MG63 (cell line): ENCODE data around the gene HOXA10. TPM values are rescaled to one million over a fixed set of nuclear protein-coding genes. Genes with fewer than 3 reads are reported as not detected.

Experiments used
- DNase-seq: peaks from one replicate; pipeline ENCODE4 v3.0.0-alpha.2; 2020
- H3K27me3 ChIP-seq: fragments of 250-450 bp; sonication (Bioruptor Pico); 2 replicates; pipeline ENCODE4 v1.5.1; 2020; ENCODE audit warnings: mild to moderate bottlenecking, moderate library complexity
- H3K36me3 ChIP-seq: fragments of 250-450 bp; sonication (Bioruptor Pico); 2 replicates; pipeline ENCODE4 v1.5.1; 2020; ENCODE audit warnings: mild to moderate bottlenecking, moderate library complexity
- H3K4me3 ChIP-seq: fragments of 250-450 bp; sonication (Bioruptor Pico); 2 replicates; pipeline ENCODE4 v1.5.1; 2020; ENCODE audit warnings: mild to moderate bottlenecking, moderate library complexity
- H3K9me3 ChIP-seq: fragments of 250-450 bp; sonication (Bioruptor Pico); 2 replicates; pipeline ENCODE4 v1.5.1; 2020; ENCODE audit warnings: mild to moderate bottlenecking, moderate library complexity
- total RNA-seq: library from RNA; depleted of rRNA; stranded (reverse); fragments of >200 nt; shearing (Covaris generic); gene quantifications from 2 replicates; pipeline ENCODE4 v1.2.3, GENCODE V29; 2014; ENCODE audit warnings: low replicate concordance

The HOXA10 gene
- total RNA-seq, 1 experiment from 2014 or later: 26.7 TPM

DNA sequence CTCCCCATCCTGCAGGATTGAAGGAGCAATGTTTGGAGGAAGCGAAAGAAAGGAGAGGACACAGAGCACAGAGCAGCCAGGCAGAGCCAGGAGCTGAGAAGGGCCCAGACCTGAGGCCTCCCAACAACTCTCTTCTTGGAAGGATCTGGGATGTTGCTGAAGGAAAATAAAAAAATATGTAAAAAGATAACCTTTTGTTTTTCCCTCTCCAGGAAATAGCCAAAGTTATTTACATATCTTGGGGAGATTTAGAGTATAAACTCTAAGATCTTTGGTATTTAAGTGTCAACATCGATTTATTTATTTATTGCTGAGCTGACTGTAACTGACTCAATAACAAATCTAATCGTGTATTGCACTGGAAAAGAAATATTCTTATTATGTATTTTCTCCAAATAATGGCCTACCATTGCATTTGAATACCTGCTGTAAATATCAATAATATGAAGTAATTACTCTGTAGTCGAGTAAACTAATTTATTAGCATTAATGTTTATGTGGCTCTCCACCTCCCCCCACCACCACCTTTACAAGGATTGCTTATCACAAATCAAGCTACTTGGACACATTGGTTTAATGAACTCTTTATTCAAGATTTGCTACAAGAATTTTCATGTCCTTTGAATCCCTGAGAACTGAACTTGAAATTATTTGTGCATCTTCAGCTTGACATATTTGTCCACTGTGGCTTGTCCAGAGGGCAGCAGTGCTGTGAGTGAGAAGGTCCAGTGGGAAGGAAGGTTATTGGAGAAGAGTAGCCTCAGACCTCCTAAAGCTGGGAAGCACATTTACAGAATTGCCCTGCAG, 12.8 kb upstream of the HOXA10 start:
- H3K9me3 ChIP-seq: no peaks in the 10 kb centered on the region
- no peaks in the 10 kb centered on the region for H3K27me3 ChIP-seq
- no peak for DNase-seq
- H3K4me3 ChIP-seq: no peak overlapping the region
- H3K36me3 ChIP-seq: no peaks in the 10 kb centered on the region

DNA sequence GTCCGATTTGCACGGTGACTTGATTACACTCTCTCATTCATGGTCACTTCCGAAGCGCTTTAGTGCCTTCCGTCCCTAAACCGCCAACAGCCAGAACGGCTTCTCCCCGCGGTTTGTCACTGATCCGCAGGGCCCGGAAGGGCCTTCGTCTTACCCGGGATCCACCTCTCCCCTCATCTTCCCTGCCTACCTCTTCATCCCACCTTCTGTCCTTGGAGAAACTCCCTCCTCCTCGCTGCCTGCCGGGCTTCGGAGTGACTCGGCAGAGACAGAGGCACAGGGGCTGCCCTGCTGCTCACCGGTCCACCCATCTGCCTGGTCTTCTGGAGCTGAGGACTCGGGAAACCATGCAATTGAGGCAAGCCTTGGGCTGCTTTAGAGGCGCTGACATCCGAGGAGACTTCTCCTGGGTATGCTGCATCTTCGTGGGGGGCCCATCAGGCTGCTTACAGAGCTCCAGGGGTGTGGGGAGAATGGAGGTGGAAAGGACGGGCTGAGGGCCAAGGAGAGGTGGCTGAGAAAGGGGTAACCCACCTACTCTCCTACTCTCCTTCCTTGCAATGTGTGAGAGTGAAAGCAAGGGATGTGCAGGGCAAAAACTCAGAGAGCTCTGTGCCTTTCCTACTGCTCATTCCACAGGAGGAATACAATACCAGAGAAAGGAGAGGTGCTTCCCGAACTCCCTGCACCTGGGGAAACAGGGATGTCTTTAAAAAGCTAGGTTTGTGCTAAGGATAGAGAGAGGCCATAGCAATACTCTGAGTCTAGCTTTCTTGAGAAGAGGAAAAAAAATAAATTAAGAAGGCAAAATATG, 11.9 kb upstream of the HOXA10 start:
- no peak for DNase-seq
- H3K36me3 ChIP-seq: no peaks in the 10 kb centered on the region
- no peaks in the 10 kb centered on the region for H3K27me3 ChIP-seq
- no peak overlapping the region for H3K4me3 ChIP-seq
- no peaks in the 10 kb centered on the region for H3K9me3 ChIP-seq

DNA sequence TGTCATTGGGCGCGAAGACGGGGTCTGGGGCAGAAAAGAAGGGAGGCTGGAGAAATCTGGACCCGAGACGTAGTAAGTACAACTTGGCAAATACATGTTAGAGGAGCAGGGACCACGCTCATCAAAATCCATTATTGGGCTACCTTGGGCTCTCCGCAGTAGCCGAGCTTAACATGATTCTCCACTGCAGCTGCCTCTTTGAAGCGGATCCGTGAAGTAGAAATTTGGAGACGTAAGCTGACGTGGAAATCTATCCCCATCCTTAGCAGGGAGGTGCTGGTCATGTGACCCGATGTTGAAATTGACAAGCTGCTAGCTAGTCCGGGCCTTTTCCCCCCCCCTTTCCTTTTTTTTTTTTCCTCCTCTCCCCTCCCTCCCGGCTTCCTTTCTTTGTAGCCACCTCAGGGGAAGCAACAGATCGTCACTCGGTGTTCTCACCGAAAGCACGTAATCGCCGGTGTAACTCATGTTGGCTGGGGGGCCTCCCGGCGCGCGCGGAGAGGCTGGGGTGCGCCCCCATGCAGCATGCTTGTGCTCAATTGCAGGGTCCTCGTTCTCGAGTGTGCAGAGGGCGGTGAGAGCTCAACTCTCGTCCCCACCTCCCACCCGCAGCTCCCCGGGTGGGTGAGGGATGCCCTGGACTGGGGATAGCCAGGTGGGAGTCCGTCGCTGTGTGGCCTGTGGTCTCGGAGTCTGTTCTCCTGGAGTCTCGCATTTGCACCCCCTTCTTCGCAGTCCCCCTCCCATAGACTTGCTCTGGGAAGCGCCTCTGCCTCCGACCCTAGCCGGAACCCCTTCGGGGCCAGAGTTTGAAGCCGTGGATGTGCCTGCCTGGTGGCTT, 11.1 kb upstream of the HOXA10 start, which contains the start of gene HOXA11:
Gene HOXA11 (minus strand): TSS at position 220 of the 841 bp plus-strand sequence. CDS start 88 bp downstream, at position 132.
- Histone ChIP-seq H3K4me3 (peak within 1 kb of the TSS; percentile 51), H3K36me3 (no peaks in the 10 kb centered on the region), H3K27me3 (no peaks in the 10 kb centered on the region), H3K9me3 (no peaks in the 10 kb centered on the region)
- DNase-seq: no peak

DNA sequence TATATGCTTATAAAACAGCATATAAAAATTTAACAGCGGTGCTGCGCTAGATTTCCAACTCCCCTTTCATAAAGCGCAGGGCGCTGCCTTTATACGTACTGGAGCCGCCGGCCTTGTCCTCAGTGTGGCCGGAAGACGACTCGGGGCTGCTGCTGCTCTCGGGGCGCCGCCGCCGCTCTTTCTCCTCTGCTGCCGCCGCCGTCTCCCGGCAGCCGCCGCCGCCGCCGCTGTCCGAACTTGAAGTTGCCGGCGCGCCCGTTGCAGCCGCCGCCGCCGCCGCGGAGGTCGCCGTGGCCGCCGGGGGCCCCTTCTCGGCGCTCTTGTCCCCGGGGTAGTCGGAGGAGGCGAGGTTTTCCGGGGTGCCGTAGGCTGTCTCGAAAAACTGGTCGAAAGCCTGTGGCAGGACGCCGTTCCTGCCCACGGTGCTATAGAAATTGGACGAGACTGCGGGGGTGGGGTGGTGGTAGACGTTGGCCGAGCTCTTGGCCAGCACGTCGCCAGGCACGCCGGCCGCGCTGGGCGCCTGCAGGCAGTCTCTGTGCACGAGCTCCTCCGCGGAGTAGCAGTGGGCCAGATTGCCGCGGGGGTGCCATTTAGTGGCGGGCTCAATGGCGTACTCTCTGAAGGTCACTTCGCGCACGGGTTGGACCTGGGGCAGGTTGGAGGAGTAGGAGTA, 10.4 kb upstream of the HOXA10 start:
- peak overlapping the region; percentile 51 for H3K4me3 ChIP-seq
- no peaks in the 10 kb centered on the region for H3K9me3 ChIP-seq
- DNase-seq: peak; percentile 60
- H3K36me3 ChIP-seq: no peaks in the 10 kb centered on the region
- H3K27me3 ChIP-seq: no peaks in the 10 kb centered on the region

DNA sequence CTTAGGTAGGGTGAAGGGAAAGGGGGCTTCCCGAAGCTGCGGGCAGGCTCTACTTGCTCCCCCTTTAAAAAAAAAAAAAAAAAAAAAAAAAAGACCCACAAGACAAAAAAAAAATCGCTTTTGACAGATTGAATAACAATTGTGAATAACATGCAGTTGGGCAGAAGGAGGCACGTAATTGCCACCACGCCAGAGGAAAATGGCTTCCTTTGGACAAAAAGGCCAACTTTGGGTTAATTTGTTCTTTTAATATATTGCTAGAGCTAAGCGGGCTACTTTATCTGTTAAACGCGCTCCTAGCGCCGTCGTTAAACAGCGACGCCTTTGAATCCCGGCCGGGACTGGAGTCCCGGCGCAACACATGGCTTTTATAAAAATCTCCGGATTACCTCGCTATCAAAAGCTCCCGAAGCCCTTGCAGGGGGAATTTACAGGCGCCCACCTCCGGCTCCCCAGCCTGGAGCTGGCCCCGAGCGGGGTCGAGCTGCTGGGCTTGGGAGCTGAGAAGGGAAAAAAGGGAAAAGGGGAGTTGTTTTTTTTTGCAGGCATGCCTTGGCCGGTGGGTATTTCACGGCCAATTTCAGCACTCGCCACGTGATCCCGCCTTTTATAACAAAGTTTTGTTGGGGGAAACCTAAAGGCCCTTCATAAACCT, 9.7 kb upstream of the HOXA10 start:
- Histone ChIP-seq H3K27me3 (no peaks in the 10 kb centered on the region), H3K9me3 (no peaks in the 10 kb centered on the region), H3K36me3 (no peaks in the 10 kb centered on the region), H3K4me3 (peak overlapping the region; percentile 51)
- DNase-seq: no peak

DNA sequence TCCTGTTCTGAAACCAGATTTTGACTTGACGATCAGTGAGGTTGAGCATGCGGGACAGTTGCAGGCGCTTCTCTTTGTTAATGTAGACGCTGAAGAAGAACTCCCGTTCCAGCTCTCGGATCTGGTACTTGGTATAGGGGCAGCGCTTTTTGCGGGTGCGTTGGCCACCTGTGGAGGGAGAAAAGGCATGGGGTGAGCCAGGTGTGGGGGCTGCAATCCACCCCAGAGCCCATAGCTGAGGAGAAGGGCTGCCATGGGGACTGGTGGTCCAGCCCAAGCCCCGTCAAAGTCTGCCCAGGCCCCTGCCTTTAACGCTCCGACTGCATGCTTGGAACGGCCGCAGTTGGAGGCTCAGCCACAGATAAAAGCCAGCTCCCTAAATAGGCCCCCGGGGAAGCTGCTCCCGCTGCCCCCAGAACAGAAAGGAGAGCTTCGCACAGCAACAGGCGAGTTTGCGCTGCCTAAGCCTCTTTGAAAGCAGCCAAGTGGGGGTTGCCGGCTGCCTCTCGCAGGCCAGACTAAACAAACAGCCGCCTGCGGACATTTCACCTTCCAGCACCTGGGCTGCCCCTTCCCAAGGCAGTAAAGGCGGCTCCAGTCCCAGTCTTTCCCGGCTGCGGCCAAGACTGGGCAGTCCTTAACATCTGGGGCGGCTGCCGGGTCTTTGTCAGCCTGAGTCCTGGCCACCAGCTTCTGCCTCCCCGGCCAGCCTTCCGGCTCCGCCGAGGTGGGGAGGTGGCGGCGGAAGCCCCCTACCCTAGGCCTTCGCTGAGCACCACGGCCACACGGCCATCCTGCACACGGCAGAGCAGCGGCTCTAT, 9.0 kb upstream of the HOXA10 start:
- H3K4me3 ChIP-seq: peak overlapping the region; percentile 51
- H3K27me3 ChIP-seq: no peaks in the 10 kb centered on the region
- H3K36me3 ChIP-seq: no peaks in the 10 kb centered on the region
- DNase-seq: no peak
- H3K9me3 ChIP-seq: no peaks in the 10 kb centered on the region

DNA sequence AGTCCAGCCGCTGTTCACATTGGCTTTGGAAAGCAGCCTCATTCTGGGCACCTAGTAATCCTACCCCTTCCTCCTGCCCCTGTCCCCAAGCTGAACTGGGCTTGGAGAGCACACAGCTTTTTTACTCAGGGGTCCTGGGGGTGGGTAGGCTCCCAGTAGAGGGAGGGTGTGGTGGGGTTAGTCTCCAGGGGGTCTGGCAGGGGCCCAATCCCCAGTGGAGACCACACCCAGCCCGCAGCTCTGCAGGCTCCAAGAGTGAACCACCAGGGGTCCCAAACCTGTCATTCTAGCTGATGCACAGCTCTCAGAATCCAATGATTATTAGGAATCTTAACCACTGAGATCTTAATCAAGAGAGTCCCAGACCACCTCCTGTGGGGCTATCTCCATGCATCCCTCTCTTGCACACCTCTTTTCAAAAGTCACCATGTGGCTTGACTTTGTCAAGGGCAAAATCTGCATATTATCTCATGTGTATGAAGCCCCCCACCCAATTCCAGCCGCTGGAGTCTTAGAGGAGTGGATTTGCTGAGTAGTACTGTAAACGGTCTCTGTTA, 8.2 kb upstream of the HOXA10 start:
- no peak for DNase-seq
- Histone ChIP-seq H3K36me3 (no peaks in the 10 kb centered on the region; the same call in 1 of the 2 replicates), H3K4me3 (no peak overlapping the region), H3K27me3 (no peaks in the 10 kb centered on the region), H3K9me3 (no peaks in the 10 kb centered on the region)

DNA sequence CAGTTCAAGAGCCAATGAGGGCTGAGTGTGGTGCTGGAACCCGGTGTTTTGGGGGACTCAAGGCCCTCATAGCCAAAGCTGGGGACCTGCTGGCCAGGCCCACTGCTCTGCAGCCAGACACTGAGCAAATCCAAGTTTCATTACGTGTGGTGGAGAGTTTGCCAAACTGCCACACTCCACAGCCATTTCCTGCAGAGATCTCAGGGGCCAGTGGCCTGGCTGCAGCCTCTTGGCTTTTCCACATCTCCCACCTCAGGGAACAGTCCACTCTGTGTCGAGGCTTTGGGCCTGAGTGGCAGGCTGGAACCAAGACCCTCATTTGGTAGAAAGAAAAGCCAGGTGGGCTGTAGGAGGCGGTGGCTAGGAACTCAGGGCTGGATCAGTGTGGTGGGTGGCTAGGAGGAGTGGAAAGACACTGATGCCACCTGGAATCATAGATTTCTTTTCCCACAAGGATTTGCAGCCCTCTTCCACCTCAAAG, 7.7 kb upstream of the HOXA10 start:
- Histone ChIP-seq H3K36me3 (peaks cover 4% of the 10 kb centered on the region), H3K4me3 (no peak overlapping the region)
- no peak for DNase-seq

DNA sequence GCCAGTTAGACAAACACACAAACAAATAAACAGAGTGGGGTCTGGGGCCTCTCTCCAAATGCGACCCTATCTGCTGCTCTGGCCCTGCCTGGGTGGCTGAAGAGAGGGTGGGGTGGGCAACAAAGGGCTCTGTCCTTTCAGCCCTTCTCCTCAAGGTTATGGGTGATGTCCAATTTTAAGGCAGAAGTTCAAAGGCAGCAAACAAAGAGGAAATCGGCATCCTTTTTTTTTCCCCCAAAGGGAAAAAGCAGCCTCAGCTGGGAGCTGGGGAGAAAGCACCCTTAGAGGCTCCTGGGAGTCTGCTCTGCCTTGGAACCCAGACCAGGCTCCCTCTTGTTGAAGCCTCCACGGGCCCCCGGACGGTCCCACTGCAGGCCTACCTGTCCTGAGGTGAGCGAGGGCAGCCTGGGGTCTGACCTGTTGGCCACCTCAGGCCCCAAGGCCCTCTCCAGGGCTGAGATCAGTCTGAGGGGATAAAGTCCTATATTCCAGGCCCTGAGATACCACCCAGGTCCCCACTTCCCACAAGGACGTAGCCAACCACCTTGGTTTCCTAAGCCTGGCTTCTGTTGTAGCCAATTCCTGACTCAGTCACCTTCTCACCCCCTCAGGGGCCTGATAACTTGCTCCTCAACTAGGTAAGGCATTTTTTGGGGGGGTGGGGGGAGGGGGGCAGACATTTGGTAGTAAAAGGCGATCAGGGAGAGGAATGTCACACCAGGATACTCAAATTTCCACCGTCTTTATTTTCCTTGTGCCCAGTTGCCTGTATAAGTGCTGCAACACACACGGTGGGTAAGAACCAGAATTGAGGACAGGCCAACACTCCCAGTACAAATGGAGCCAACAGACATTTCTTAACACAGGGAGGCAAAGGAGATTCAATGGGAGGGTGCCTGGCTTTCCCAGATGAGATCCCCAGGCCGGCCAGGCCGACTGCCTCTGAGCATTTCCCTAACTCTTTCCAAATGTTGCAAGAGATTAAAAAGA, 6.6 kb upstream of the HOXA10 start:
- no peaks in the 10 kb centered on the region for H3K9me3 ChIP-seq
- DNase-seq: no peak
- no peaks in the 10 kb centered on the region for H3K27me3 ChIP-seq
- no peak overlapping the region for H3K4me3 ChIP-seq
- peaks cover 10% of the 10 kb centered on the region for H3K36me3 ChIP-seq

More for the DNA sequence above, 7.7 kb upstream of the HOXA10 start:
- H3K9me3 ChIP-seq: no peaks in the 10 kb centered on the region
- no peaks in the 10 kb centered on the region for H3K27me3 ChIP-seq

DNA sequence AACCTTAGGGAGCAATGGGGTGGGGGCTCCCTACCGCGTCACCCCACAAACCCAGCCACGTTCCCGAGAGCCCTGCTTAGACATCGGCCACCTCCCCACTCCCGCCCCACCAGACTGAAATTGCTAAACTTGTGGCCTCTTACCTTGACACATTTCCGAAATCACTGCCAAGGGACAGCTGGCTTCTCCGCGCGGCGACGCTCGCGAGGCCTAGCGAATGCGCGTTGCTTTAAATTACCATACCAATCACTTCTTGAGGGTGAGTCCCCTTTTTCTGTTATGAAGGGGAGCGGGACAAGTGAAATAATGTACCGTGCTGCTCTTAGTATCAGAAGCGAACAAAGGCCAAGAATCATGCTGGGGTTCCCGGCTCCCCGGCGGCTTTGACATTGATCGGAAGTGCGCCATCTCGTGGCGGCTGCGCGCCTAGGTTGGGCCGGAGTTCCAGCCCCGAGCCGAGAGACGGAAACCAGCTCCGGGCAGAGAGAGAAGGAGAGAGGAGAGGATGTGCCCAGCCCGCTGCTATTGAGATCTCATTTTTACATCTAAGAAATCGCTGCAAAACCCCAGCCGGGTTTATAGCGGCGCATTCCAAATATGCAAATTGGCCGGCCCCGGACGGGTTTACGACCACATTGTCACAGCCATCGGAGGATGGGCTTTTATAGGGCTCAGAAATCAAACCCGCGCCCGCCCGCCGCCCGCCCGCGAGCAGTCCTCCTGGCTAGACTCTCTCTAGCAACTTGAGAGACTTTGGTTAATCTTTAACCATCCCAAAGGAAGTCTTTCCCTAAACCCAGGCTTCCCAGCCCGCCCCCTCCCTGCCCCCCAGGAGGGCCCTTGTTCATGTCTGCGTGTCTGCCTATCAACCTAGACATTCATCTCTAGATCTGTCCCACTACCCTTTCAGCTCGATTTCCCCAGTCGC, 5.6 kb upstream of the HOXA10 start:
- peak; percentile 81 for DNase-seq
- Histone ChIP-seq H3K4me3 (peak overlapping the region; percentile 51), H3K9me3 (no peaks in the 10 kb centered on the region), H3K36me3 (peaks cover 10% of the 10 kb centered on the region), H3K27me3 (no peaks in the 10 kb centered on the region)

DNA sequence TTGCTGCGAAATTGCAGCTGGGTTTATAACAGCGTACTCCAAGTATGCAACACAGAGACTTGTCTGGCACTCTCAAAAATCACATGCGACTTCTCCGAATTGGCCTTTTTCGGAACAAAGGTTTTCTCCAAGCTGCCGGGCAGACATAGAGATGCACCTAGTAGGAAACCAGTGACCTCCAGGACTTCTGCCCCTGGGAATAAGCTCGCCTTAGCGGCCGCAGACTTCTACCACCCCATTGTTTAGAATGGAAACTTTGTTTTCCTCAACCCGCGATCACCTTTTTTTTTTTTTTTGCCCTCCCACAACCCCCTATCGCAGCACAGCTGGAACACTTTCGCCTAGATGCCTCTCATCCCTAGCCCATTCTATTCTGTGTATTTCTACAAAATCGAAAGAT, 4.9 kb upstream of the HOXA10 start:
- peak overlapping the region; percentile 51 for H3K4me3 ChIP-seq
- no peaks in the 10 kb centered on the region for H3K9me3 ChIP-seq
- DNase-seq: no peak
- H3K36me3 ChIP-seq: peaks cover 10% of the 10 kb centered on the region
- no peaks in the 10 kb centered on the region for H3K27me3 ChIP-seq

DNA sequence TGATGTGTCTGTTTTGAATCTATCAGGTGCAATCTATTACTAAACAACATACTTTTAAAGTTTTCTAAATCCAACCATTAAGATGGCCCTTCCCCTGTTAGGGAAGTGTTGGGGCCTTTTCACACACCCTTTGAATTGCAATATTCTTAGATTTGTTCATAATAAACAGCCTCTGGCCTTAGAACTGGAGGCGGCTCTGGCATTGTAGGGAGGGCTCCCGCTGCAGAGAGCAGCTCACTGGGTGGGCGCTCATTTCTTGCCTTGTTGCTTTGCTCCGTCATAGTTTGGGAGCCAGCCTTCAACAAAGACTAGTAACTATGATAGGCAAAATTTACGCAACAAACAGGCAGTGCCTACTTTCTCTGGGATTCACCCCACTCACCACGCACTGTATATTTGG, 4.2 kb upstream of the HOXA10 start:
- no peaks in the 10 kb centered on the region for H3K27me3 ChIP-seq
- peaks cover 10% of the 10 kb centered on the region for H3K36me3 ChIP-seq
- peak overlapping the region; percentile 51 for H3K4me3 ChIP-seq
- no peaks in the 10 kb centered on the region for H3K9me3 ChIP-seq
- peak; percentile 57 for DNase-seq

DNA sequence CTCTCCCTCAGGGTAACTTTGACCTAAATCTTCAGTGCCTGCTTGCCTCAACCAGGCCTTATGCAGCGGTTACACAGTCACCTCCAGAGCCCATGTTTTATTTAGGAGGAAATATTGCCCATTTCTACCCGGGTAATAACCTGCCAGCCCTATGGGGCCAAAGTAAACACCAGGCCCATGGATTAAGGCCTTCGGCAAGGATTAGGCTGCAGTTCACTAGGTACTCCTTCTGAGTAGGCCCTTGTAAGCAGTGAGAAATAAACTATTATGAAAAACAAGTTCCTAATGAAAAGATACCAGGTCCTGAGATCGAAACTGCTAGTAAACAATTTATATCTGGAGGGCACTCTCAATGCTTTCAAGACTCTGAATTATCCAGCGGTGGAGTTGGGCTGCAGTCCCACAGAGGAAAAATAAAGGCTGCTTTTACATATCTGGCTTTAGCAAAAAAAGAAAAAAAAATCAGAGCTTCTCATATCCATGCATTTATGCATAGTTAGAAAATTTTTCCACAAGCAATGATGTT, 3.7 kb upstream of the HOXA10 start:
- DNase-seq: peak; percentile 49
- Histone ChIP-seq H3K27me3 (no peaks in the 10 kb centered on the region), H3K4me3 (peak overlapping the region; percentile 51), H3K36me3 (peaks cover 10% of the 10 kb centered on the region), H3K9me3 (no peaks in the 10 kb centered on the region)
